ENCODE data around the gene ECEL1. TPM values are rescaled to one million over a fixed set of nuclear protein-coding genes. Genes with fewer than 3 reads are reported as not detected.

ECEL1 gene
- total and polyA plus RNA-seq, 2 experiments from 2014 or later: 1.1 to 1.2 TPM

DNA sequence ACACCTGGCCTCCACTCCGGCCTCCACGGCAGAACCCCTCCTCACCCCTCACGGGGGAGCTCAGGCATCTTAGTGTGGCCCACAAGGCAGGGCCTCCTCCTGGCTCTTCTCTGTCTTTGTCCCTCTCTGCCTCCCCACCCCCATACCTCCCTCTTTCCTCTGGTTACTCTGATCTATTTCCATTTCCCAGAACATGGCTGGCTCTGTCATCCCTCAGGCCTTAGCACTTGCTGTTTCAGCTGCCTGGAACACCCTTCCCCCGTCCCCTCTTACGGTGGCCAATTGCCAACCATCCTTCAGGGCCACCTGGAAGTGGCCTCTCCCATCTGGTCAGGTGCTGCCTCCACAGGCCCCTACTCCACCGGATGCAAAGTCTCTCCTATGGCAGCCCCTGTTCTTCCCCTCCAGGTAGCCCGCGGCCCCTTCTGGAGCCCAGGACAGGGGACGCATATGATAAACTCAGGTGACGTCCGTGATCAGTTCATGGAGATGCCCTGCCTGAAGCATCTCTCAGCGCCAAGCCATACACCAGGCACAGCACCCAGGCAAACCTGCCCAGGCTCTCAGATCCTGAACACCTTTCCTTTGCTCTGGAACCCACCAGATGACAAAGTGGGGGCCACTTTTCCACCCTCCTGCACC, 3.6 kb upstream of the ECEL1 start:
- WGBS (ENCODE audit: low lambda C conversion rate, missing lambda C conversion rate): 93% methylated on average over 12 of the region's 12 CpGs
- no peaks in the 10 kb centered on the region for H3K9me3 ChIP-seq (ENCODE audit: low read depth)
- H3K4me1 ChIP-seq (ENCODE audit: insufficient read depth): peaks cover 6% of the 10 kb centered on the region
- peaks cover 37% of the 10 kb centered on the region for H3K27me3 ChIP-seq
- H4K20me1 ChIP-seq (ENCODE audit: insufficient read depth, poor library complexity, severe bottlenecking): no peaks in the 10 kb centered on the region
- TF ChIP-seq EZH2 (IDR thresholded peaks at IDR 0.05; ENCODE audit: borderline replicate concordance) (no peak), EZH2phosphoT487 (IDR thresholded peaks at IDR 0.05; ENCODE audit: low read depth, severe bottlenecking, unreplicated experiment) (no peak)
- TF ChIP-seq, protein P1, sequence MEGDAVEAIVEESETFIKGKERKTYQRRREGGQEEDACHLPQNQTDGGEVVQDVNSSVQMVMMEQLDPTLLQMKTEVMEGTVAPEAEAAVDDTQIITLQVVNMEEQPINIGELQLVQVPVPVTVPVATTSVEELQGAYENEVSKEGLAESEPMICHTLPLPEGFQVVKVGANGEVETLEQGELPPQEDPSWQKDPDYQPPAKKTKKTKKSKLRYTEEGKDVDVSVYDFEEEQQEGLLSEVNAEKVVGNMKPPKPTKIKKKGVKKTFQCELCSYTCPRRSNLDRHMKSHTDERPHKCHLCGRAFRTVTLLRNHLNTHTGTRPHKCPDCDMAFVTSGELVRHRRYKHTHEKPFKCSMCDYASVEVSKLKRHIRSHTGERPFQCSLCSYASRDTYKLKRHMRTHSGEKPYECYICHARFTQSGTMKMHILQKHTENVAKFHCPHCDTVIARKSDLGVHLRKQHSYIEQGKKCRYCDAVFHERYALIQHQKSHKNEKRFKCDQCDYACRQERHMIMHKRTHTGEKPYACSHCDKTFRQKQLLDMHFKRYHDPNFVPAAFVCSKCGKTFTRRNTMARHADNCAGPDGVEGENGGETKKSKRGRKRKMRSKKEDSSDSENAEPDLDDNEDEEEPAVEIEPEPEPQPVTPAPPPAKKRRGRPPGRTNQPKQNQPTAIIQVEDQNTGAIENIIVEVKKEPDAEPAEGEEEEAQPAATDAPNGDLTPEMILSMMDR (IDR thresholded peaks at IDR 0.05; ENCODE audit: poor library complexity): no peak
- no peak overlapping the region for H2AFZ ChIP-seq
- no peak overlapping the region for H3K4me3 ChIP-seq
- no peak overlapping the region for H3K27ac ChIP-seq
- no peak for DNase-seq (ENCODE audit: low spot score)
- no peaks in the 10 kb centered on the region for H3K9me2 ChIP-seq (replicated peaks; ENCODE audit: insufficient read depth)
- no peak overlapping the region for H3K4me2 ChIP-seq
- no peaks in the 10 kb centered on the region for H3K36me3 ChIP-seq (replicated peaks; ENCODE audit: insufficient read depth, low read depth)
- H3K79me2 ChIP-seq: no peaks in the 10 kb centered on the region

DNA sequence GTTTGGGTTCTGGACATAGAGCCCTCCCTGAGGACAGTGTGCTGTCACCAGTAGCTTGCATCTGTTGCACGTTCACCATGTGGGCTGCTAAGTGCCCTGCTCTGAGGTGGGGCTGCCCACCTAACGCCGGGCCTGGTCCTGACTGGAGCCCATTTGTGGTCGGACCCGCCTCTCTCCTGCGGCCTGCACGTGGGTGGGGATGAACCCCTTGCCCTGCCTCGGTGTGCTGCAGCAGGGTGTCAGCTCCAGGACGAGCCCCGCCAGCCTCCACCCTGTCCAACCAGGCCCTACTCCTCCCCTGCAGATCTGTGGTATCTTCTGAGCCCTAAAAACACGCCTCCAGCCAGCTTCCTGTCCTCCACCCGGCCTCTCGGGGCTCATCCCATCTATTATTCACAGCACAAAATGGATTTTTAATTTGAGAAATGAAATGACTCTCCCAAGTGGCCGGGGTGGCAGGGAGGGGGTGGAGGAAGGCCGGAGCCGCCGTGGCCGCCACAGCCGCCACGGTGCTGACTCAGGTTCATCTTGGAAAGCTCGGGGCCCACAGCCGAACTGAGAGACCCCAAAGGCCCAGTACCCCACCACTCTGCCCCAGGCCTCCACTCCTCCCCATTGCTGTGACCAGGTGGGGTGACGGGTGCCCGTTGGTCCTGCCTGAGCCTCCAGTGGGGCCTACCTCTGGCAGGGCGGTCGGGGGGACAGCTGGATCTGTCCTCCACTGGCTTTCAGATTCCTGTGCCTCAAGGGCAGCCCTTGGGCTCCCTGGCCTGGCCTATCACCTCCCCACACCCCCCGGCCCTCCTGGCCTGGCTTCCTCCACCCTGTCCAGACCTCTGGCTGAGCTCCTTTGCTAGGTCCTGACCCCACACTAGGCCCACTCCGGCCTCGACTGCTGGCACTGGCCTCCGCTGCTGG, 2.8 kb upstream of the ECEL1 start:
- H3K9me3 ChIP-seq (ENCODE audit: low read depth): no peaks in the 10 kb centered on the region
- no peak overlapping the region for H2AFZ ChIP-seq
- no peak for DNase-seq (ENCODE audit: low spot score)
- no peaks in the 10 kb centered on the region for H3K36me3 ChIP-seq (replicated peaks; ENCODE audit: insufficient read depth, low read depth)
- TF ChIP-seq EZH2 (IDR thresholded peaks at IDR 0.05; ENCODE audit: borderline replicate concordance) (no peak), EZH2phosphoT487 (IDR thresholded peaks at IDR 0.05; ENCODE audit: low read depth, severe bottlenecking, unreplicated experiment) (no peak)
- H3K27ac ChIP-seq: no peak overlapping the region
- peaks cover 44% of the 10 kb centered on the region for H3K27me3 ChIP-seq
- H4K20me1 ChIP-seq (ENCODE audit: insufficient read depth, poor library complexity, severe bottlenecking): no peaks in the 10 kb centered on the region
- 91% methylated on average over 26 of the region's 30 CpGs for WGBS (ENCODE audit: low lambda C conversion rate, missing lambda C conversion rate)
- no peak overlapping the region for H3K4me2 ChIP-seq
- peaks cover 6% of the 10 kb centered on the region for H3K4me1 ChIP-seq (ENCODE audit: insufficient read depth)
- no peak overlapping the region for H3K4me3 ChIP-seq
- H3K79me2 ChIP-seq: no peaks in the 10 kb centered on the region
- H3K9me2 ChIP-seq (replicated peaks; ENCODE audit: insufficient read depth): no peaks in the 10 kb centered on the region

DNA sequence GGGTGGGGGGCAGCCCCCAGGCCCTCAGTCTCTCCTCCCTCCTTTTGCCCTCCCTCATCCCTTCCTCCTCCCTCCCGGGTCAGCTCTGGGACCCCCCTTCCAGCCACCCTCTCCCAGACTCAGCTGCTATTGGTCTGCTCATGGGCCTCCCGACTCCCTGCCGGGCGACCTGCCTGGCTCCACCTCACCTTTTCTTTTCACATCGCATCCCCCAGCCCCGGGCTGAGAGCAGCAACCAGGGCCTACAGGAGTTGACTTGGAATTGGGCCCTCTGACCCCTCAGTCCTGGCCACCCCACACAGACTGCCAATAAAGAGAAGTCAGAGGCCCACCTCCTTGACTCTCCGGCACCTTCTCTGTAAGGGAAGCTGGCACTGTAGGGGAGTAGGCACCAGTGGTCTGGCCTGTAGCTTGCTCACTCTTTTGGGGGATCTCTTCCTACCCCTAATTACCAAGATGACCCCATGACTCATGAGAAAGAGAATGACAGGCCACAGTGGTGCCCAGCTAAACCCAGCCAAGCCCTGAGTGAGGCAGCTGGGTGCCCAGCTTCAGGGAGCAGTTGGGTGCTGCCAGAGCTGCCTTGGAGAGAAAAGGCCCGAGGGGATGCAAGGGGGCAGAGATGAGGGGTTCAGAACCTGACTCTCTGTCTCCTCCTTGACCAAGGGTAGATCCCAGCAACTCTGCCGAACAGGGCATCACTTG, 2.0 kb upstream of the ECEL1 start:
- WGBS (ENCODE audit: low lambda C conversion rate, missing lambda C conversion rate): 63% methylated on average over 9 of the region's 9 CpGs
- DNase-seq (ENCODE audit: low spot score): no peak
- TF ChIP-seq, protein P1 (IDR thresholded peaks at IDR 0.05; ENCODE audit: poor library complexity): no peak
- no peak for TF ChIP-seq EZH2 (IDR thresholded peaks at IDR 0.05; ENCODE audit: borderline replicate concordance)
- TF ChIP-seq EZH2phosphoT487 (IDR thresholded peaks at IDR 0.05; ENCODE audit: low read depth, severe bottlenecking, unreplicated experiment): no peak
- Histone ChIP-seq H2AFZ (no peak overlapping the region), H4K20me1 (ENCODE audit: insufficient read depth, poor library complexity, severe bottlenecking) (no peaks in the 10 kb centered on the region), H3K4me1 (ENCODE audit: insufficient read depth) (peaks cover 6% of the 10 kb centered on the region), H3K27me3 (peaks cover 53% of the 10 kb centered on the region), H3K79me2 (no peaks in the 10 kb centered on the region), H3K9me2 (replicated peaks; ENCODE audit: insufficient read depth) (no peaks in the 10 kb centered on the region), H3K9me3 (ENCODE audit: low read depth) (no peaks in the 10 kb centered on the region), H3K27ac (no peak overlapping the region), H3K36me3 (replicated peaks; ENCODE audit: insufficient read depth, low read depth) (no peaks in the 10 kb centered on the region), H3K4me2 (no peak overlapping the region), H3K4me3 (no peak overlapping the region)
